HepG2 (cell line): Measurements from ENCODE around the gene EPC1. TPM values are rescaled to one million over a fixed set of nuclear protein-coding genes. Genes with fewer than 3 reads are reported as not detected.

ENCODE experiments used
- GABPB1 ChIP-seq: IDR thresholded peaks from 2 replicates; pipeline ENCODE4 v1.6.1; 2016; ENCODE audit warnings: mild to moderate bottlenecking, missing genetic modification reagents, moderate library complexity, missing compliant biosample characterization
- KDM2A ChIP-seq: sonication (generic); formaldehyde crosslinking; IDR thresholded peaks from 2 replicates; pipeline ENCODE4 v1.4.0; 2020; ENCODE audit warnings: low read depth, missing genetic modification reagents, borderline replicate concordance
- RORA ChIP-seq: sonication (generic); formaldehyde crosslinking; IDR thresholded peaks from 2 replicates; pipeline ENCODE4 v1.5.0; 2020; ENCODE audit warnings: mild to moderate bottlenecking, missing genetic modification reagents, moderate library complexity
- SP1 ChIP-seq, 2 experiments: fragments of 450-650 bp in 1 of 2; sonication (generic) in 1 of 2; formaldehyde crosslinking in 1 of 2; IDR thresholded peaks; 2 replicates each; pipeline versions ENCODE4 v1.4.0 to v1.6.1; 2016 to 2020; ENCODE audit warnings: missing genetic modification reagents in 1 of 2
- ZFP82 ChIP-seq: sonication (generic); formaldehyde crosslinking; IDR thresholded peaks from 2 replicates; pipeline ENCODE4 v1.5.1; 2020; ENCODE audit warnings: mild to moderate bottlenecking, missing genetic modification reagents, borderline replicate concordance
- ZNF20 ChIP-seq: sonication (generic); formaldehyde crosslinking; IDR thresholded peaks from 2 replicates; pipeline ENCODE4 v1.4.0; 2020; ENCODE audit warnings: mild to moderate bottlenecking, moderate library complexity, missing genetic modification reagents
- ZNF232 ChIP-seq: sonication (generic); formaldehyde crosslinking; IDR thresholded peaks from 2 replicates; pipeline ENCODE4 v1.4.0; 2020; ENCODE audit warnings: missing genetic modification reagents, borderline replicate concordance
- ZNF331 ChIP-seq: sonication (generic); formaldehyde crosslinking; IDR thresholded peaks from 2 replicates; pipeline ENCODE4 v1.4.0; 2020; ENCODE audit warnings: missing genetic modification reagents
- ZNF441 ChIP-seq: sonication (generic); formaldehyde crosslinking; IDR thresholded peaks from 2 replicates; pipeline ENCODE4 v1.7.0; 2021; ENCODE audit warnings: missing genetic modification reagents, borderline replicate concordance
- ZNF577 ChIP-seq: sonication (generic); formaldehyde crosslinking; IDR thresholded peaks from 2 replicates; pipeline ENCODE4 v1.4.0; 2020; ENCODE audit warnings: mild to moderate bottlenecking, low read depth, missing genetic modification reagents, borderline replicate concordance
- ZNF883 ChIP-seq: sonication (generic); formaldehyde crosslinking; IDR thresholded peaks from 2 replicates; pipeline ENCODE4 v1.5.1; 2020; ENCODE audit warnings: mild to moderate bottlenecking, missing genetic modification reagents; ENCODE audit errors: not compliant biosample characterization
- polyA plus RNA-seq, 8 experiments: library from polyadenylated mRNA; depleted of rRNA in 3 of 8; stranded (reverse) in 7 of 8; unstranded in 1 of 8; fragments of >200 nt; fragmentation: Illumina TruSeq in 4 of 8; extraction: Trizol in 4 of 8; gene quantifications; 2 replicates each; pipeline versions ENCODE4 v1.2.1 to v1.2.3, GENCODE V29; 2011 to 2016; ENCODE audit warnings: low read depth in 4 of 8, missing spikeins in 1 of 8, mixed read lengths in 1 of 8; ENCODE audit not compliant: insufficient read depth in 1 of 8
- total RNA-seq, 5 experiments: library from RNA; depleted of rRNA; stranded (reverse); fragments of >200 nt; fragmentation: Illumina TruSeq; extraction: Trizol; gene quantifications; 2 replicates each; pipeline ENCODE4 v1.2.3, GENCODE V29; 2016; ENCODE audit warnings: low read depth in 1 of 5
- TF ChIP-seq, protein P1 (sequence below): sonication (generic); formaldehyde crosslinking; IDR thresholded peaks from 2 replicates; pipeline ENCODE4 v1.8.1; 2023; ENCODE audit warnings: missing genetic modification reagents, inconsistent platforms, borderline replicate concordance
- TF ChIP-seq, protein P2 (sequence below): sonication (generic); formaldehyde crosslinking; IDR thresholded peaks from 2 replicates; pipeline ENCODE4 v1.8.0; 2022; ENCODE audit warnings: missing genetic modification reagents, mild to moderate bottlenecking, moderate library complexity, borderline replicate concordance
- TF ChIP-seq, protein P3 (sequence below): sonication (generic); formaldehyde crosslinking; IDR thresholded peaks from 2 replicates; pipeline ENCODE4 v1.8.1; 2022; ENCODE audit warnings: mild to moderate bottlenecking, missing genetic modification reagents
- TF ChIP-seq, protein P4 (sequence below), 2 experiments: sonication (generic) in 1 of 2; formaldehyde crosslinking in 1 of 2; IDR thresholded peaks; 2 replicates each; pipeline versions ENCODE4 v1.6.1 to v1.9.0; 2014 to 2022; ENCODE audit warnings: antibody characterized with exemption in 1 of 2, borderline replicate concordance in 1 of 2, inconsistent platforms in 1 of 2, low read depth in 1 of 2, missing genetic modification reagents in 1 of 2
- TF ChIP-seq, protein P5 (sequence below): sonication (generic); formaldehyde crosslinking; IDR thresholded peaks from 2 replicates; pipeline ENCODE4 v1.8.0; 2022; ENCODE audit warnings: mild to moderate bottlenecking, missing genetic modification reagents; ENCODE audit not compliant: insufficient replicate concordance

EPC1 gene
- total and polyA plus RNA-seq, 2 of the 13 experiments (the other 11 are each of a cell fraction or from before 2014, with no cell fraction given): 28.7 to 44.2 TPM

DNA sequence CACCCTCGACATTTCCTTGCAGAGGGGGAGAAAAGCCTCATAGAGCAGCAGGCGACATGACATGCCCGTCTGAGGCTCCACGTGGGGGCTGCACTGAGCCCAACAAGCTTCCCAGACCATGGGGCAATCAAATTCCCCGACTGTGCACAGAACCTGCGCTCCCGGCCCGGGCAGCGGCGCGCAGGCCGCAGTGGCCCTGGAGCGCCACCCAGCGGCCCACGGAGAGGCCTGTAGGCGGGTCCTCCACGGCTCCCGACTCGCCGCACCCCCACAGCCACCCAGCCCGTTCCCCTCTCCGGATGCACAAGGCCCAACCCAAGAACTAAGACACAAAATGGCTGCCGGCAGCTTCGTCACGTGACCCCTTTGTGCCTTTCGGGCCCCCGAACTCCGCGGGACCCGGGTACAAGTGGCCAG is 816 bp downstream of the EPC1 start (continued):
- TF ChIP-seq SP1 (IDR thresholded peaks at IDR 0.05) (no peak), SP1 (CRISPR knock-in tag; IDR thresholded peaks at IDR 0.05) (peak; percentile 32; the same call in 1 of the 2 replicates), ZNF577 (CRISPR knock-in tag) (no peak), RORA (CRISPR knock-in tag) (no peak), ZNF20 (no peak), ZNF232 (CRISPR knock-in tag) (no peak), ZNF331 (CRISPR knock-in tag) (peak; percentile 62), ZFP82 (CRISPR knock-in tag) (no peak), ZNF883 (no peak), ZNF441 (no peak), KDM2A (CRISPR knock-in tag) (peak; percentile 80; the same call in 1 of the 2 replicates), GABPB1 (peak; percentile 63; the same call in 1 of the 2 replicates)
- TF ChIP-seq, protein P1, sequence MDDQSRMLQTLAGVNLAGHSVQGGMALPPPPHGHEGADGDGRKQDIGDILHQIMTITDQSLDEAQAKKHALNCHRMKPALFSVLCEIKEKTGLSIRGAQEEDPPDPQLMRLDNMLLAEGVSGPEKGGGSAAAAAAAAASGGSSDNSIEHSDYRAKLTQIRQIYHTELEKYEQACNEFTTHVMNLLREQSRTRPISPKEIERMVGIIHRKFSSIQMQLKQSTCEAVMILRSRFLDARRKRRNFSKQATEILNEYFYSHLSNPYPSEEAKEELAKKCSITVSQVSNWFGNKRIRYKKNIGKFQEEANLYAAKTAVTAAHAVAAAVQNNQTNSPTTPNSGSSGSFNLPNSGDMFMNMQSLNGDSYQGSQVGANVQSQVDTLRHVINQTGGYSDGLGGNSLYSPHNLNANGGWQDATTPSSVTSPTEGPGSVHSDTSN: no peak
- TF ChIP-seq, protein P2, sequence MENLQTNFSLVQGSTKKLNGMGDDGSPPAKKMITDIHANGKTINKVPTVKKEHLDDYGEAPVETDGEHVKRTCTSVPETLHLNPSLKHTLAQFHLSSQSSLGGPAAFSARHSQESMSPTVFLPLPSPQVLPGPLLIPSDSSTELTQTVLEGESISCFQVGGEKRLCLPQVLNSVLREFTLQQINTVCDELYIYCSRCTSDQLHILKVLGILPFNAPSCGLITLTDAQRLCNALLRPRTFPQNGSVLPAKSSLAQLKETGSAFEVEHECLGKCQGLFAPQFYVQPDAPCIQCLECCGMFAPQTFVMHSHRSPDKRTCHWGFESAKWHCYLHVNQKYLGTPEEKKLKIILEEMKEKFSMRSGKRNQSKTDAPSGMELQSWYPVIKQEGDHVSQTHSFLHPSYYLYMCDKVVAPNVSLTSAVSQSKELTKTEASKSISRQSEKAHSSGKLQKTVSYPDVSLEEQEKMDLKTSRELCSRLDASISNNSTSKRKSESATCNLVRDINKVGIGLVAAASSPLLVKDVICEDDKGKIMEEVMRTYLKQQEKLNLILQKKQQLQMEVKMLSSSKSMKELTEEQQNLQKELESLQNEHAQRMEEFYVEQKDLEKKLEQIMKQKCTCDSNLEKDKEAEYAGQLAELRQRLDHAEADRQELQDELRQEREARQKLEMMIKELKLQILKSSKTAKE (CRISPR knock-in tag): no peak
- TF ChIP-seq, protein P3, sequence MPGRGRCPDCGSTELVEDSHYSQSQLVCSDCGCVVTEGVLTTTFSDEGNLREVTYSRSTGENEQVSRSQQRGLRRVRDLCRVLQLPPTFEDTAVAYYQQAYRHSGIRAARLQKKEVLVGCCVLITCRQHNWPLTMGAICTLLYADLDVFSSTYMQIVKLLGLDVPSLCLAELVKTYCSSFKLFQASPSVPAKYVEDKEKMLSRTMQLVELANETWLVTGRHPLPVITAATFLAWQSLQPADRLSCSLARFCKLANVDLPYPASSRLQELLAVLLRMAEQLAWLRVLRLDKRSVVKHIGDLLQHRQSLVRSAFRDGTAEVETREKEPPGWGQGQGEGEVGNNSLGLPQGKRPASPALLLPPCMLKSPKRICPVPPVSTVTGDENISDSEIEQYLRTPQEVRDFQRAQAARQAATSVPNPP (CRISPR knock-in tag): no peak
- TF ChIP-seq, protein P4, sequence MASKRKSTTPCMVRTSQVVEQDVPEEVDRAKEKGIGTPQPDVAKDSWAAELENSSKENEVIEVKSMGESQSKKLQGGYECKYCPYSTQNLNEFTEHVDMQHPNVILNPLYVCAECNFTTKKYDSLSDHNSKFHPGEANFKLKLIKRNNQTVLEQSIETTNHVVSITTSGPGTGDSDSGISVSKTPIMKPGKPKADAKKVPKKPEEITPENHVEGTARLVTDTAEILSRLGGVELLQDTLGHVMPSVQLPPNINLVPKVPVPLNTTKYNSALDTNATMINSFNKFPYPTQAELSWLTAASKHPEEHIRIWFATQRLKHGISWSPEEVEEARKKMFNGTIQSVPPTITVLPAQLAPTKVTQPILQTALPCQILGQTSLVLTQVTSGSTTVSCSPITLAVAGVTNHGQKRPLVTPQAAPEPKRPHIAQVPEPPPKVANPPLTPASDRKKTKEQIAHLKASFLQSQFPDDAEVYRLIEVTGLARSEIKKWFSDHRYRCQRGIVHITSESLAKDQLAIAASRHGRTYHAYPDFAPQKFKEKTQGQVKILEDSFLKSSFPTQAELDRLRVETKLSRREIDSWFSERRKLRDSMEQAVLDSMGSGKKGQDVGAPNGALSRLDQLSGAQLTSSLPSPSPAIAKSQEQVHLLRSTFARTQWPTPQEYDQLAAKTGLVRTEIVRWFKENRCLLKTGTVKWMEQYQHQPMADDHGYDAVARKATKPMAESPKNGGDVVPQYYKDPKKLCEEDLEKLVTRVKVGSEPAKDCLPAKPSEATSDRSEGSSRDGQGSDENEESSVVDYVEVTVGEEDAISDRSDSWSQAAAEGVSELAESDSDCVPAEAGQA (IDR thresholded peaks at IDR 0.05; ENCODE audit: low read depth): peak; percentile 85
- TF ChIP-seq, protein P4 (CRISPR knock-in tag; IDR thresholded peaks at IDR 0.05; ENCODE audit: borderline replicate concordance): no peak
- TF ChIP-seq, protein P5, sequence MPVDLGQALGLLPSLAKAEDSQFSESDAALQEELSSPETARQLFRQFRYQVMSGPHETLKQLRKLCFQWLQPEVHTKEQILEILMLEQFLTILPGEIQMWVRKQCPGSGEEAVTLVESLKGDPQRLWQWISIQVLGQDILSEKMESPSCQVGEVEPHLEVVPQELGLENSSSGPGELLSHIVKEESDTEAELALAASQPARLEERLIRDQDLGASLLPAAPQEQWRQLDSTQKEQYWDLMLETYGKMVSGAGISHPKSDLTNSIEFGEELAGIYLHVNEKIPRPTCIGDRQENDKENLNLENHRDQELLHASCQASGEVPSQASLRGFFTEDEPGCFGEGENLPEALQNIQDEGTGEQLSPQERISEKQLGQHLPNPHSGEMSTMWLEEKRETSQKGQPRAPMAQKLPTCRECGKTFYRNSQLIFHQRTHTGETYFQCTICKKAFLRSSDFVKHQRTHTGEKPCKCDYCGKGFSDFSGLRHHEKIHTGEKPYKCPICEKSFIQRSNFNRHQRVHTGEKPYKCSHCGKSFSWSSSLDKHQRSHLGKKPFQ: no peak
